Nephron (organoid): Measurements from ENCODE around the gene ANO1.

Experiments used
- H3K27ac Mint-ChIP-seq, 3 experiments: 2 replicates each; pipeline ENCODE4 v1.8.0; 2020; ENCODE audit warnings: mixed read lengths in 3 of 3, mild to moderate bottlenecking in 2 of 3, moderate library complexity in 1 of 3
- H3K27me3 Mint-ChIP-seq: 2 replicates; pipeline ENCODE4 v1.8.0; 2021; ENCODE audit warnings: low read depth, mild to moderate bottlenecking, moderate library complexity, mixed read lengths
- H3K36me3 Mint-ChIP-seq: 2 replicates; pipeline ENCODE4 v1.8.0; 2020; ENCODE audit warnings: low read depth, mixed read lengths
- H3K4me1 Mint-ChIP-seq: 2 replicates; pipeline ENCODE4 v1.8.0; 2020; ENCODE audit warnings: mixed read lengths
- H3K4me3 Mint-ChIP-seq, 3 experiments: 2 replicates each; pipeline ENCODE4 v1.8.0; 2020; ENCODE audit warnings: mild to moderate bottlenecking in 3 of 3, mixed read lengths in 3 of 3, moderate library complexity in 2 of 3
- H3K9me3 Mint-ChIP-seq: 2 replicates; pipeline ENCODE4 v1.8.0; 2020; ENCODE audit warnings: mixed read lengths
- CTCF ChIP-seq, 3 experiments: fragments of 200-600 bp; sonication (generic); IDR thresholded peaks; one replicate each; pipeline ENCODE4 v1.5.0; 2021; ENCODE audit warnings: antibody characterized with exemption in 3 of 3; ENCODE audit not compliant: unreplicated experiment in 3 of 3

ANO1 gene

GRCh38 chr11:70133771-70134335 lies 55.7 kb downstream of the ANO1 start:
- Mint-ChIP-seq H3K4me3 (no peak overlapping the region), H3K4me1 (peaks cover 13% of the 10 kb centered on the region), H3K27ac (peak overlapping the region in 1 of 3 experiments; percentile 44), H3K9me3 (no peaks in the 10 kb centered on the region), H3K27me3 (peaks cover 5% of the 10 kb centered on the region), H3K36me3 (no peaks in the 10 kb centered on the region)
- TF ChIP-seq CTCF (IDR thresholded peaks at IDR 0.05; ENCODE audit: unreplicated experiment in 3 of 3): no peak

- Mint-ChIP-seq H3K36me3 (no peaks in the 10 kb centered on the region), H3K4me1 (peaks cover 13% of the 10 kb centered on the region), H3K9me3 (no peaks in the 10 kb centered on the region), H3K27ac (peak overlapping the region in 2 of 3 experiments; percentile 92 to 93), H3K27me3 (peaks cover 10% of the 10 kb centered on the region), H3K4me3 (no peak overlapping the region)
- no peak for TF ChIP-seq CTCF (IDR thresholded peaks at IDR 0.05; ENCODE audit: unreplicated experiment in 3 of 3)
Measured at GRCh38 chr11:70134490-70134889, 56.4 kb downstream of the ANO1 start.

DNA sequence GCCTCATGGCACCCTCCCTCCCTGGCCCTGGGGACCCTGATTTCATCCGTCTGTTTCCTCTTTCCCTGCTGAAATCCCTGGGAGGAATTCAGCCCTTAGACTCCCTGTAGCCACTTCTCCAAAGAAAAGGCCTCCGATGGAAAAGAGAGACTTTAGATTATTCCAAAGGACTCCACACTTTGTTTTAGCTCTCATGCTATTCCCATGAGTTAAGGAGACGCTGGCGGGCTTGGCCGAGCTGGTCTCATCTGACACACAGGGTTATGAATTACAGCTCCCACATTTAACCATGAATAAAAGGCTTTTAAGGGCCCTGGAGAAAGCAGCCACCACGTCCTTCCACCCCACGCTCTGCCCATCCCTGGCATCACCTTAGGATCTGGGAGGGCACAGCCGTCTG lies 57.0 kb downstream of the ANO1 start:
- Mint-ChIP-seq H3K27ac (peak overlapping the region; percentile 71 to 93 (median 92)), H3K4me1 (peaks cover 18% of the 10 kb centered on the region), H3K4me3 (peak overlapping the region in 2 of 3 experiments; percentile 25 to 36), H3K36me3 (no peaks in the 10 kb centered on the region), H3K27me3 (peaks cover 15% of the 10 kb centered on the region), H3K9me3 (no peaks in the 10 kb centered on the region)
- TF ChIP-seq CTCF (IDR thresholded peaks at IDR 0.05; ENCODE audit: unreplicated experiment in 3 of 3): no peak

- Mint-ChIP-seq H3K27ac (peak overlapping the region; percentile 71 to 93 (median 92)), H3K4me3 (peak overlapping the region in 2 of 3 experiments; percentile 25 to 36), H3K4me1 (peaks cover 23% of the 10 kb centered on the region), H3K36me3 (no peaks in the 10 kb centered on the region), H3K27me3 (peaks cover 18% of the 10 kb centered on the region), H3K9me3 (no peaks in the 10 kb centered on the region)
- no peak for TF ChIP-seq CTCF (IDR thresholded peaks at IDR 0.05; ENCODE audit: unreplicated experiment in 3 of 3)
Measured at GRCh38 chr11:70135625-70136059, 57.5 kb downstream of the ANO1 start.

DNA sequence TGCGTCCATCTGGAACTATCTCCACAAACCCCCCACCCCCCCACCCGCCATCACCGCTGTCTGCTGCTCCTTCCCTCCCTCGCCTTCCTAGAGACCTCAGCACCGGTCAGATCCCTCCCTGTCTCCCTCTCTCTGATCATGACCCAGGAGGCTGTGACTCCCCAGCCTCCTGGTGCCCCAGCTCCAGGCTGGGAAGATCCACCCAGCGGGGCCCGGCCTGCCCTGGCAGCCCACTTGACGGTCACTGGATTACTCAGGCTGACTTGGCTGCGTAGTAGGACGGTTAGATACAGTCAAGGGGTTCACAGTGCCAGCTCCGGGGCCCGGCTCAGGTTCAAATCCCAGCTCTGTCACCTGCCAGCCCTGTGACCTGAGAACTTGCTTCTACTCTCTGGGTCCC lies 59.3 kb downstream of the ANO1 start:
- Mint-ChIP-seq H3K27me3 (peaks cover 34% of the 10 kb centered on the region), H3K36me3 (no peaks in the 10 kb centered on the region)
- TF ChIP-seq CTCF (IDR thresholded peaks at IDR 0.05; ENCODE audit: unreplicated experiment in 3 of 3): no peak

DNA sequence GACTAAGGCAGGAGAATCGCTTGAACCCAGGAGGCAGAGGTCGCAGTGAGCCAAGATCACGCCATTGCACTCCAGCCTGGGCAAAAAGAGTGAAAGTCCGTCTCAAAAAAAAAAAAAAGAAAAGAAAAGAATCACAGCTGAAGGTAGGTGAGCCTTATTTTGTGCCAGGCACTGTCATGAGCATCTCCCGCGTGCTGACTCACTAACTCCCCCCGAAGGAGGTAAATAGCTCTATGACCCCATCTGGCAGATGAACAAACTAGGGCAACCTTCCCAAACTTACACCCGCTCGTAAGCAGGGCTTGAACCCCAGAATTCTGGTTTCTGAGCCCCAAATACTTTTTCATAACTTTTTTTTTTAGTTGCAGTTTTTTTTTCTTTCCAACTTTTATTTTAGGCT lies 60.3 kb downstream of the ANO1 start:
- H3K27ac Mint-ChIP-seq: no peak overlapping the region

More for the DNA sequence above, 59.3 kb downstream of the ANO1 start:
- Mint-ChIP-seq H3K27ac (no peak overlapping the region), H3K4me3 (no peak overlapping the region), H3K4me1 (peaks cover 39% of the 10 kb centered on the region), H3K9me3 (no peaks in the 10 kb centered on the region)

More for the DNA sequence above, 60.3 kb downstream of the ANO1 start:
- Mint-ChIP-seq H3K4me1 (peaks cover 39% of the 10 kb centered on the region), H3K36me3 (no peaks in the 10 kb centered on the region), H3K4me3 (no peak overlapping the region), H3K9me3 (no peaks in the 10 kb centered on the region), H3K27me3 (peaks cover 44% of the 10 kb centered on the region)
- TF ChIP-seq CTCF (IDR thresholded peaks at IDR 0.05; ENCODE audit: unreplicated experiment in 3 of 3): no peak
